Measurements from ENCODE around the gene LCN6. TPM values are rescaled to one million over a fixed set of nuclear protein-coding genes. Genes with fewer than 3 reads are reported as not detected.
"Not testable (repeated sequence)": the region's sequence is repeated elsewhere in the genome, so short reads cannot be mapped to it uniquely, and the experiment has no call there.

LCN6 gene
- total RNA-seq, 1 experiment from 2014 or later = not detected

GRCh38 chr9:136784997-136785361 lies 36.7 kb upstream of the LCN6 start:
- in situ Hi-C loops (cut with HindIII; ENCODE audit: low sequenced_read_pairs) = no loop called here
- no peak for DNase-seq (ENCODE audit: low spot score)

GRCh38 chr9:136784249-136784996 lies 36.1 kb upstream of the LCN6 start:
- peak; percentile 74 for DNase-seq (ENCODE audit: low spot score)
- in situ Hi-C loops (cut with HindIII; ENCODE audit: low sequenced_read_pairs) = no loop called here

- no peak for DNase-seq (ENCODE audit: low spot score)
- in situ Hi-C loops (cut with HindIII; ENCODE audit: low sequenced_read_pairs) = no loop called here
Observed at GRCh38 chr9:136782452-136782851, 34.1 kb upstream of the LCN6 start.

DNA sequence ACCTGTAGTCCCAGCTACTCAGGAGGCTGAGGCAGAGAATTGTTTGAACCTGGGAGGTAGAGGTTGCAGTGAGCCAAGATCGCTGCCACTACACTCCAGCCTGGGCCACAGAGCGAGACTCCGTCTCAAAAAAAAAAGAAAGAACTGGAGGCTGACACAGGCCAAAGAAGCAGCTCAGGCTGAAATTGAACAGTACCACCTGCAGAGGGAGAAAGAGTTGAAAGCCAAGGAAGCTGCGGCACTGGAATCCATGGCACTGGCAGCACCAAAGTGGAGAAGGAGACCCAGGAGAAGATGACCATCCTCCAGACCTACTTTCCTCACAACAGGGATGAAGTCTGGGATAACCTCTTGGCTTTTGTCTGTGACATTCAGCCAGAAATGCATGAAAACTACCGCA lies 31.5 kb upstream of the LCN6 start:
- peak; percentile 65 for DNase-seq (ENCODE audit: low spot score)
- in situ Hi-C loops (cut with HindIII; ENCODE audit: low sequenced_read_pairs) = no loop called here

DNA sequence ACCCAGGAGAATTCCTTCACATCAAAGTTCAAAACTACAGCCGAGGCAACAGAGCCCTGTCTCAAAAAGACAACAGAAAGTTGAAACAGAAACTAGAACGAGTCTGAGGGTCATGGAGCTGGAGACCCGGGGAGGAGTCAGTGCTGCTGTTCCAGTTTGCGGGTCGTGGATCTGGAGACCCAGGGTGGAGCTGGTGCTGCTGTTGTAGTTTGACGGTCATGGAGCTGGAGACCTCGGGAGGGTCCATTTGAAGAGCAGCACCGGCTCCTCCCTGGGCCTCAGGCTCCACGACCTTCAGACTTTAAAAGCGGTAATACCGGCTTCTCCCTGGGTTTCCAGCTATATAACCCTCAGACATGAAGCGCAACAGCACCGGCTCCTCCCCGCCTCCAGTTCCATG lies 29.0 kb upstream of the LCN6 start:
- in situ Hi-C loops (cut with HindIII; ENCODE audit: low sequenced_read_pairs) = no loop called here
- DNase-seq (ENCODE audit: low spot score) = no peak

GRCh38 chr9:136776947-136777346 lies 28.6 kb upstream of the LCN6 start:
- in situ Hi-C loops (cut with HindIII; ENCODE audit: low sequenced_read_pairs) = no loop called here
- no peak for DNase-seq (ENCODE audit: low spot score)

GRCh38 chr9:136775191-136775590 lies 26.9 kb upstream of the LCN6 start:
- peak; percentile 75 for DNase-seq (ENCODE audit: low spot score)
- in situ Hi-C loops (cut with HindIII; ENCODE audit: low sequenced_read_pairs) = no loop called here

DNA sequence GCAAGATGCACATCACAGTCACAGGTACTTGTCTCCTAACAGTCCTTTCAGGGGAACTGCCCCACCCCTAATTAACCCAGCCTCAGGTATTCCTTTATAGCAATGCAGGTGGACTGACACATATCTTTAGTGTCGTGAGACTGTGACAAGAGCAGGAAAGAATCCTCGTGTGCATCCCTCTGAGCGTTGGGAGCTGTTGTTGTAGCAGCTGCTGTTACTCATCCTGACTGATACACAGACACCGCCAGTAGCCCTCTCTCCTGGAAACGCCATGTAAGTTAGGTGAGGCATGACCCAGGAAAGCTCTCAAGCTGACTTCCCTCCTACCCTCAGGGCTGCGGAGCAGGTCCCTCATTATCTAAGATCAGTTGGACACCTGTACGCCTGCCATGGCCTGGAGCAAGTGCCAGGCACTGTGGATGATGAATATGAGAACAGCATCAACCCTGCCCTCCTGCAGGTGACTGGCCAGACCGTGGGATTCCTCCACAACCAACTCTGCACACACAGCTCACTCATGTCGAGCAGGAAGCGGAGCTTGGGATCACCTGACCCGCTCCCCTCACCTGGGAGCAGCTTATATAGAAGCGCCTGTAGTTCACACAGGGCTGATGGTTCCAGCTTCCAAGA lies 26.2 kb upstream of the LCN6 start:
- in situ Hi-C loops (cut with HindIII; ENCODE audit: low sequenced_read_pairs) = no loop called here
- DNase-seq (ENCODE audit: low spot score) = peak; percentile 43

DNA sequence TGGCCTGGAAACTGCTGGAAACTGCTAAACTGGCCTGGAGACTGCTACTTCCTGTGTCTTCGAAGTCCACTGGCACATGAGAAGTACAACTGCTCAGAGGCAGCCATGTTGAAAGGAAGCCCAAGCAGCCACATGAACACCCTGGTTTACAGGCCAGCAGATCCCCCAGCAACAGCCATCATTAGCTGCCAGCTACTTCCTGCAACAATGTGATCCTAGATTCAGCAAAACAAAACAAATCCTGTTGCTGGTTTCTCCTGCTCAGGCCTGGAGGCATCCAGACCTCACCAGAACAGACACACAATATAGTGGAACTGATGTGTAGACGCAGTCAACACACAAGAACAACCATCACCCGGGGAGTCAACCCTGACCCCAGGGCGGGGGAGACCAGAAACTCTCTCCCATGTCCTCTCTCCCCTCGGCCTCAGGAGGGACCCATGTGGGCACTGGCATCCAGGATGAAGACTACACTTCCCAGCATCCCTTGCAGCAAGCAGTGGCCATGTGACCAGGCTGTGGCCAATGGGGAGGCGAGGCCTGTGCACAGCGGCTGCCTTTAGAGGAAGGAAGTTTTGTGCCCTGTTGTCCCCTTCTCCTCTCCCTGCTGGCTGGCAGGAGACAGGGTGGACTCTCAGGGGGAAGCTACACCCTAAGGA lies 25.2 kb upstream of the LCN6 start:
- peak; percentile 74 for DNase-seq (ENCODE audit: low spot score)
- in situ Hi-C loops (cut with HindIII; ENCODE audit: low sequenced_read_pairs) = no loop called here

- DNase-seq (ENCODE audit: low spot score) = no peak
- in situ Hi-C loops (cut with HindIII; ENCODE audit: low sequenced_read_pairs) = no loop called here
Observed at GRCh38 chr9:136771907-136772415, 23.6 kb upstream of the LCN6 start.

DNA sequence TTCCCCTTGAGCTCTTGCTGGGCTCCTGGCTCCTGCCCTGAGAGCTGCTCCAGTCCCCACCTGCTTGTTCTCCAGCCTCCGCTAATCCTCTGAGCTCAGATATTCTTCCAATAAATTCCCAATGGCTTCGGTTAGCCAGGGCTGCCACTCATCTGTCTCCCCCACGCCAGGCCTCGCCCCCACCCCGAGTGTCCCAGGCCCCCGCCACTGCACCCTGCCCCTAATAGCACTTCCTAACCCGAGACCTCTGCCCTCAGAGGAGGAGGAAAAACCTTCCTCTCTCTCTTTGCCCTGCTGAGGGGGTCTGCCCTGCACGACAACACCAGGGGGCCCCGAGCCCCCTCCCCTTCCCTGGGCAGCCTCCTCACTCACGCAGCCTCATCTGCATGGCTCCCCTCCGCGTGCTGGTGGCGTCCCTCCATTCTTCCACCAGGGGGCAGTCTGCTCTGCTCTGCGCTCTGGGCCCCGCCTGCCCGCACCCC lies 21.4 kb upstream of the LCN6 start:
- DNase-seq (ENCODE audit: low spot score) = no peak
- in situ Hi-C loops (cut with HindIII; ENCODE audit: low sequenced_read_pairs) = no loop called here

- DNase-seq (ENCODE audit: low spot score) = peak; percentile 85
- in situ Hi-C loops (cut with HindIII; ENCODE audit: low sequenced_read_pairs) = not testable (repeated sequence)
Observed at GRCh38 chr9:136766410-136767120, 18.2 kb upstream of the LCN6 start.

DNA sequence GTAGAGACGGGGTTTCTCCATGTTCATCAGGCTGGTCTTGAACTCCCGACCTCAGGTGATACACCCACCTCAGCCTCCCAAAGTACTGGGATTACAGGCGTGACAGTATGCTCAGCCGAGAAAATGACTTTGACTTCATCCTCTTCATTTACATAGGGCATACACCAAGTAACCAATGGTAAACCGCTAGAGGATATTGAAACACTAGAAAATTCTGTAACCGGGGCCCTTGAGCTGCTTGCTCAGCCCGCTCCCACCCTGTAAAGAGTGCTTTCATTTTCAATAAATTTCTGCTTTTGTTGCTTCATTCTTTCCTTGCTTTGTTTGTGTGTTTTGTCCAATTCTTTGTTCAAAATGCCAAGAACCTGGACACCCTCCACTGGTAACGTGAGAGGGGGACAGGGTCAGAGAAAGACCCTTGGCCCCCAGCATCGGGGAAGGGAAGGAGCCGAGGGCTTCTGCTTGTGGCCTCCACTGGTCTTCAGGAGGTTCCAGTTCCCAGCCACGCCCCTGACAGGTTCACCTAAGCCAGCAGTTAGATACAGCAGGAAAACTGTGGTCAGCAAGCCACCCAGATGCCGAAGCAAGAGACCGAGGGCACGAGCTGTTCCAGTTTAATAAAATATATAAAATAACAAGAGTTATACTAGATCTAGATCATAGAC lies 17.6 kb upstream of the LCN6 start:
- DNase-seq (ENCODE audit: low spot score) = not testable (repeated sequence)

GRCh38 chr9:136765041-136765440 lies 16.7 kb upstream of the LCN6 start:
- in situ Hi-C loops (cut with HindIII; ENCODE audit: low sequenced_read_pairs) = no loop called here
- no peak for DNase-seq (ENCODE audit: low spot score)

More for the DNA sequence above, 17.6 kb upstream of the LCN6 start:
- in situ Hi-C loops (cut with HindIII; ENCODE audit: low sequenced_read_pairs) = not testable (repeated sequence)

- in situ Hi-C loops (cut with HindIII; ENCODE audit: low sequenced_read_pairs) = no loop called here
- DNase-seq (ENCODE audit: low spot score) = no peak
Observed at GRCh38 chr9:136764301-136764891, 16.1 kb upstream of the LCN6 start, which contains the start of gene LCN15. Gene LCN15, minus strand, starts transcription at chr9:136764518. Its CDS starts 30 bp downstream, at chr9:136764488.

GRCh38 chr9:136763649-136764035 lies 15.3 kb upstream of the LCN6 start:
- in situ Hi-C loops (cut with HindIII; ENCODE audit: low sequenced_read_pairs) = no loop called here
- DNase-seq (ENCODE audit: low spot score) = no peak

DNA sequence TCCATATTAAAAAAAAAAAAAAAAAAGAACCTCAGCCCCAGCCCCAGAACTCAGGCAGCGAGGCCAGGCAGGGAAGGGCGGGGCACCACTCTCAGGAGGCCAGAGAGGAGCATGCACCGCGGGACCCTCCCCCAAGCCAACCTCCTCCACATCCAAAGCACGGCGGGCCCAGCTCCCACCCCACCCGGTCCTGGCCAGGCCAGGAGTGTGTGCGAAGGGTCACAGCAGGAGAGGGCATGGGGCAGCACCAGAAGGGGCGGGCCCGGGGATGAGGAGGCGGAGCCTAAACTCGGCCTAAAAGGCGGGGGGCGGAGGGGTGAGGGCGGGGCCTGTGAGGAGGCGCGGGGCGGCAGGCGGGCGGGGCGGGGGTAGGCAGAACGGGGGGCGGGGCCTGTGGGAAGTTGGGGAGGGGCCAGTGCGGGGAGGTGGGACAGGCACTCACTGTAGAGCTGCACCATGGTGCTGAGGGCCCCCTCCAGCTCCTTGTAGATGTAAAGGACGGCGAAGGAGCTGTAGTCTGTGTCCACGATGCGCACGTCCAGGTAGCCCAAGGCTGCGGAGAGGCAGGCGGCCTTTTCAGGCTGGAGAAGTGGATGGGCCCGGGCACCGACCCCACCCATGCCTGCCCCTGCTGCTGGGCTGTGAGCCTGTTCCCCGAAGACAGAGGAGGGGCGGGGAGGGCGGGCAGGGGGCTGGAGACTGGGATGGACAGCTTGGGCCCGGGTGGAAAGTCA lies 14.8 kb upstream of the LCN6 start:
- peak; percentile 30 for DNase-seq (ENCODE audit: low spot score)
- in situ Hi-C loops (cut with HindIII; ENCODE audit: low sequenced_read_pairs) = no loop called here

GRCh38 chr9:136762221-136762691 lies 13.9 kb upstream of the LCN6 start:
- no peak for DNase-seq (ENCODE audit: low spot score)
- in situ Hi-C loops (cut with HindIII; ENCODE audit: low sequenced_read_pairs) = no loop called here

Measured in G401 (cell line).